IPS DF 6.9 (cell line): ENCODE results near the gene PSD2.

Experiments used
- DNase-seq: peaks from one replicate; pipeline ENCODE4 v3.0.0-alpha.2; 2013; ENCODE audit warnings: low read depth, low spot score
- H3K27ac ChIP-seq: one replicate; pipeline ENCODE4 v1.5.1; 2013; ENCODE audit warnings: low read length, control low read depth
- H3K27me3 ChIP-seq: 2 replicates; pipeline ENCODE4 v1.6.1; 2013; ENCODE audit warnings: mild to moderate bottlenecking, low read length; ENCODE audit not compliant: control insufficient read depth, insufficient read depth
- H3K36me3 ChIP-seq: 2 replicates; pipeline ENCODE4 v1.6.1; 2013; ENCODE audit warnings: low read length; ENCODE audit not compliant: control insufficient read depth, insufficient read depth
- H3K4me1 ChIP-seq: 2 replicates; pipeline ENCODE4 v1.6.1; 2013; ENCODE audit warnings: low read length; ENCODE audit not compliant: control insufficient read depth, insufficient read depth
- H3K4me3 ChIP-seq: 2 replicates; pipeline ENCODE4 v1.5.1; 2013; ENCODE audit warnings: mild to moderate bottlenecking, low read length
- H3K9me3 ChIP-seq: 2 replicates; pipeline ENCODE4 v1.6.1; 2013; ENCODE audit warnings: low read length, inconsistent platforms; ENCODE audit not compliant: control insufficient read depth, insufficient read depth
- WGBS: extraction: QIAGEN DNeasy Blood & Tissue Kit; methylation state at CpG from one replicate; pipeline ENCODE4 v1.1.7; 2013; ENCODE audit warnings: mixed read lengths, missing lambda C conversion rate; ENCODE audit not compliant: insufficient read length, insufficient coverage; 5-methylcytosine and 5-hydroxymethylcytosine counted together

PSD2 gene

DNA sequence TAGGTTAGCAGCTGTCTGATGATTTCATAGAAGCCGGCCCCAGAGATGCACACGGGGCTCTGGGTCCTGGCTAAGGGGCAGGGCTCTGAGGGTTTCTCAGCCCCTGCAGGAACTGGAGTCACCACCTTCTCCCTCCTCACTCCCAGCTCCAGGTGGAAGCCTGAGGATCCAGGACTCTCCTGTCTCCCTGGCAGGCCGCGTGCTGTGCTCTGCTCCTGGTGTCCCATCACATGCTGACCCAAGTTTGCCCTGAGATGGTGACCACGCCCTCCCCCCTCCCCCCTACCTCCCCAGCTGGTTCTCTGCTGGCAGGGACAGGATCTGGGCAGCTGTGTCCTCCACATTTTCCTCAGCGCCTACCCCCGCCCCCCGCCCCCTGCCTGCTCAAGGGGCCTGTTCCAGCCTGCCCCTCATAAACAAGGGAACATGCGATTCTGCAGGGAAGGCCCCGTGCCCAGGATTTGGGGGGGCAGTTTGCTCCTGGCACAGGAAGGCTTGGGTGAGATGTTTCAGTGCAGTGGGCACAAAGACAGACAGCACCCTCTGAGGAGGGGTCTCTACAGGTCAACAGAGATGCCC lies 87.4 kb downstream of the PSD2 start:
- no peak for DNase-seq
- Histone ChIP-seq H3K4me1 (no peaks in the 10 kb centered on the region; the same call in 1 of the 2 replicates), H3K27me3 (no peaks in the 10 kb centered on the region), H3K27ac (no peak overlapping the region), H3K36me3 (no peaks in the 10 kb centered on the region), H3K4me3 (no peak overlapping the region), H3K9me3 (no peaks in the 10 kb centered on the region)
- no CpG with 5 or more reads among the region's 10 CpGs for WGBS

GRCh38 chr5:139884144-139884543 lies 88.5 kb downstream of the PSD2 start:
- no peaks in the 10 kb centered on the region for H3K9me3 ChIP-seq
- H3K36me3 ChIP-seq, result no peaks in the 10 kb centered on the region
- H3K4me1 ChIP-seq, result no peaks in the 10 kb centered on the region; the same call in 1 of the 2 replicates
- no peak overlapping the region for H3K4me3 ChIP-seq
- H3K27ac ChIP-seq, result no peak overlapping the region
- WGBS, result no CpG with 5 or more reads among the region's 3 CpGs
- no peaks in the 10 kb centered on the region for H3K27me3 ChIP-seq
- no peak for DNase-seq

GRCh38 chr5:139884734-139885133 lies 89.1 kb downstream of the PSD2 start:
- Histone ChIP-seq H3K27me3 (no peaks in the 10 kb centered on the region), H3K4me1 (no peaks in the 10 kb centered on the region; the same call in 1 of the 2 replicates), H3K27ac (no peak overlapping the region), H3K9me3 (no peaks in the 10 kb centered on the region), H3K36me3 (no peaks in the 10 kb centered on the region), H3K4me3 (no peak overlapping the region)
- no peak for DNase-seq
- WGBS, result no CpG with 5 or more reads among the region's 3 CpGs

DNA sequence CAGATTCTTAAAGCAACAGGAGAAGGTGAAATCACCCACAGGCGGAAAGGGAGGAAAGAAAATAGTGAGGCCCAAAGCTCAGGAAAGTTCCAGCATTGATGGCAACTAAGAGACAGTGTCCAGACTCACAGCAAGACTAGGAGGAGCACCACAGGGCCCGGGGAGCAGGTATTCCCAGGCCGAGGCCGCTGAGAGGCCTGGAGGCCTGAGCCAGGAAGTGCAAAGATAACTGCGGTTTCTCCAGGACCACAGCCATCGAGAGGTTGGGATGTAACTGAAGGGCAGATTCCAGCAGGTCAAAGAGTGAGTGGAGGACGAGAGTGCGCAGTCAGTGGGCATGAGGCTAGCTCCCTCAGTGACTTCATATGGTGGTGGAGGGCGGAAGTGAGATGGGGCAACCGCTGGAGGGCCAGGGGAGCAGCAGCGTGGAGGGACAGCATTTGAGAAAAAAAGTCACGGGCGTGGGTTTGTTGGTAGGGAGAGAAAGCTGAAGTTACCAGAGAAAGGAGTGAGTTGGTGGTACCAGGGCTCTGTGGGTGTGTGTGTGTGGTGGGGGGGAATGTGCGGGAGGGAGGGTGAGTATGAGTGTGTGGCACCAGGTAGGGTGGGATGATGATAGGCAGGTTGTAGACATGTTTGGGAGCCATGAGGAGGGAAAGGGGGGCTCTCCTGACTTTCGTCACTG lies 89.7 kb downstream of the PSD2 start:
- Histone ChIP-seq H3K27ac (no peak overlapping the region), H3K4me1 (no peaks in the 10 kb centered on the region; the same call in 1 of the 2 replicates), H3K9me3 (no peaks in the 10 kb centered on the region), H3K4me3 (no peak overlapping the region), H3K27me3 (no peaks in the 10 kb centered on the region), H3K36me3 (no peaks in the 10 kb centered on the region)
- DNase-seq, result no peak
- WGBS, result 100% methylated on average over 1 of the region's 15 CpGs

- no peaks in the 10 kb centered on the region for H3K9me3 ChIP-seq
- no CpG with 5 or more reads among the region's 4 CpGs for WGBS
- H3K4me3 ChIP-seq, result no peak overlapping the region
- no peaks in the 10 kb centered on the region for H3K27me3 ChIP-seq
- no peaks in the 10 kb centered on the region; the same call in 1 of the 2 replicates for H3K4me1 ChIP-seq
- H3K36me3 ChIP-seq, result no peaks in the 10 kb centered on the region
- DNase-seq, result no peak
- H3K27ac ChIP-seq, result no peak overlapping the region
Measured at GRCh38 chr5:139885857-139886208, 90.2 kb downstream of the PSD2 start.

- Histone ChIP-seq H3K4me3 (no peak overlapping the region), H3K36me3 (no peaks in the 10 kb centered on the region), H3K4me1 (no peaks in the 10 kb centered on the region; the same call in 1 of the 2 replicates), H3K9me3 (no peaks in the 10 kb centered on the region), H3K27me3 (no peaks in the 10 kb centered on the region), H3K27ac (no peak overlapping the region)
- DNase-seq, result no peak
- no CpG with 5 or more reads among the region's 2 CpGs for WGBS
Measured at GRCh38 chr5:139886213-139886612, 90.6 kb downstream of the PSD2 start.

- WGBS, result no CpG with 5 or more reads among the region's 4 CpGs
- no peaks in the 10 kb centered on the region for H3K27me3 ChIP-seq
Measured at GRCh38 chr5:139888370-139888769, 92.8 kb downstream of the PSD2 start.

GRCh38 chr5:139889410-139889809 lies 93.8 kb downstream of the PSD2 start:
- no CpG with 5 or more reads among the region's 2 CpGs for WGBS

More at GRCh38 chr5:139888370-139888769, 92.8 kb downstream of the PSD2 start:
- DNase-seq, result no peak
- Histone ChIP-seq H3K36me3 (no peaks in the 10 kb centered on the region), H3K4me3 (no peak overlapping the region), H3K27ac (no peak overlapping the region), H3K4me1 (no peaks in the 10 kb centered on the region), H3K9me3 (no peaks in the 10 kb centered on the region)

GRCh38 chr5:139893873-139894272 lies 98.3 kb downstream of the PSD2 start:
- Histone ChIP-seq H3K36me3 (no peaks in the 10 kb centered on the region), H3K27ac (no peak overlapping the region), H3K4me1 (no peaks in the 10 kb centered on the region), H3K9me3 (no peaks in the 10 kb centered on the region), H3K4me3 (no peak overlapping the region), H3K27me3 (no peaks in the 10 kb centered on the region)
- no peak for DNase-seq
- no CpG with 5 or more reads among the region's 9 CpGs for WGBS

More at GRCh38 chr5:139889410-139889809, 93.8 kb downstream of the PSD2 start:
- no peaks in the 10 kb centered on the region for H3K36me3 ChIP-seq
- H3K27ac ChIP-seq, result no peak overlapping the region
- no peaks in the 10 kb centered on the region for H3K4me1 ChIP-seq
- no peak for DNase-seq
- H3K4me3 ChIP-seq, result no peak overlapping the region
- no peaks in the 10 kb centered on the region for H3K9me3 ChIP-seq
- H3K27me3 ChIP-seq, result no peaks in the 10 kb centered on the region
